HG03097 (cell line): ENCODE data around the gene CLCNKA.
"Not testable (repeated sequence)": the region's sequence is repeated elsewhere in the genome, so short reads cannot be mapped to it uniquely, and the experiment has no call there.

ENCODE experiments used
- ATAC-seq: cut with Tn5 transposase; IDR thresholded peaks from one replicate; pipeline ENCODE4 v1.9.1; 2021; ENCODE audit not compliant: unreplicated experiment, low FRiP score

CLCNKA gene

DNA sequence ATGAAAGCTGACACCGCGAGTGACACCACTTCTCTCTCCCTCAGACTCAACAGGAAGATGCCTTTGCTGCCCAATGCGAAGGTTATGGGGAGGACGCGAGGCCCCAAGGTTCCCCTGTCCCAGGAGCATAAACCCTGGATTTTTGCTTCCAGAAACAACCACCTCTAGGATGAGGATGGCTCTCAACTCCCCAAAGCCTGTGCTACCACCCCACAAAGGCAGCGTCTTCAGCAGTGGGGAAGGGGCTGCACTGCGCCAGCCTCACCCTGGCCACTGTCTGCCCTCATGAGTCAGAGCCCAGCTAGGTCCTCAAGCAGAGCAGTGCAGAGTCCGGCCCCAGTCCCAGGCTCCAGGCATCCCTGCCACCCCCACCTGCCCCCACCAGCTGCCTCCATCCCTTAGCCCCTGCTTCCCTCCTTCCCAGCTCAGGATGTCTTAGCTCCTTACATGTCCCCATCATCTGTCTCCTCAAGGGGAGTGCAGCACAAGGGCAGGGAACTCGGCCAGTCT lies 24.7 kb upstream of the CLCNKA start:
- ATAC-seq: no peak

DNA sequence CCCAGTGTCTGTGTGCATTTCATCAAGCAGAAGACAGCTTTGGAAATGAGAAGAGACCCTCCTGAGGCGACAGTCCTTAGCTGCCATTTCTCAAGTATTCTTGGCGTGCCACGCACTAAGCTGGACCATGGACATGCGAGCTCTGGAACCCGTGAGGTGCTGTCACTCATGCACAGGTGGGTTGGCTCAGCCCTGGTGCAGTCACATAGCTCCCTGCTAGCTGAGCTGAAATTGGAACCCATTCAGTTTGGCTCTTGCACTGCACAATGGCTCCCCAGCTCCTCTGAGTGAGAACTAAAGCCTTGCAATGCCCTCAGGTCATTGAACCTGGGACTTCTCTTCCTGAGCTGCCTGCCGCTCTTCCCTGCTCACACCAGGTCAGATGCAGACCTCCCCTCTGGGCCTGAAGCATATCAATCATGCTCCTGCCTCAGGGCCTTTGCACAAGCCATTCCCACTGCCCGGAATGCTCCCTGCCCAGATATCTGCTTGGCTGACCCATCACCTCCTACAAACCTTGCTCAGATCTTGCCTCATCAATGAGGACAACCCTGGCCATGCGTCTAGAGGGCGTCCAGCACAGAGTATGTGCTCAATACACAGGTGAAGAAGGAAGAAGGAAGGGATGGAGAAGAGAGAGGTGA lies 24.1 kb upstream of the CLCNKA start:
- ATAC-seq: no peak

- ATAC-seq: no peak
These were observed 22.9 kb upstream of the CLCNKA start for GRCh38 chr1:15998929-15999328.

- not testable (repeated sequence) for ATAC-seq
These were observed 20.6 kb upstream of the CLCNKA start for GRCh38 chr1:16001274-16001673.

DNA sequence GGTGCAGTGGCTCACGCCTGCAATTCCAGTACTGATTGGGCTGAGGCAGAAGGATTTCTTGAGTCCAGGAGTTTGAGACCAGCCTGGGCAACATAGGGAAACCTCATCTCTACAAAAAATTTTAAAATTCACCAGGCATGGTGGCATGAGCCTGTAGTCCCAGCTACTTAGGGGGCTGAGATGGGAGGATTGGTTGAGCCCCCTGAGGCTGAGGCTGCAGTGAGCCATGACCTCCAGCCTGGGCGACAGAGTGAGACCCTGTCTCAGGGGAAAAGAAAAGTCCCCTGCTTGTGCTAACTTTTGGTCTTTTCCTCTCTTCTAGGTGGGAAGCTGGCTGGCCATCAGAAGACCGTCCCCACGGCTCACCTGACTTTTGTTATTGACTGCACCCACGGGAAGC lies 16.2 kb upstream of the CLCNKA start:
- ATAC-seq: no peak

GRCh38 chr1:16006010-16006409 lies 15.8 kb upstream of the CLCNKA start:
- no peak for ATAC-seq

GRCh38 chr1:16006552-16007485 lies 15.0 kb upstream of the CLCNKA start:
- no peak for ATAC-seq

DNA sequence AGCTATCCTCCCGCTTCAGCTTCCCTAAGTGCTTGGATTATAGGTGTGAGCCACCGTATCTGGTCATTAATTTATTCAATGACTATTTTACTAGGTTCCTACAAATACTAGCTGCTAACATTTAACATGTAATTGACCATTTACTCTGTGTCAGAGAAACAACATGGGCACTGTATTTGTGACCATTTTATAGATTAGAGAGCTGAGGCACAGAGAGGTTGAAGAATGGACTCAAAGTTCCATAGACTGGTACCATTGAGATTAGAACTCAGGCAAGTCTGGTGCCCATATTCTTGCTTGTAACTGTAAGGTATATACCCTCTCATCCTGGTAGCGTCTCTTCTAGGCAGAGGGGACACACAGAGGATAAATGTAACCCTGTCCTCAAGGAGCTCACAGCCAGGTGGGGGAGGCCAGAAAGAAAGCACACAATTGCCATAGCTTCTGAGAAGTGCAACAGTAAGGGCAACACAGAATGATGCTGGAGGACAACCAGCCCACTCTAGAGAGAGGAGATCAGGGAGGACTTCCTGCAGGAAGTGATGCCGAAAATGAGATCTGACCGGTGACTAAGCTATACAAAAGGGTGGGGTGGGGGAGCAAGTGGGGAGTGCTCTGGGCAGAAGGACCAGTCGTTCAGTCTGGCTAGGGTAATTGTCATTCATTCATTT lies 14.0 kb upstream of the CLCNKA start:
- no peak for ATAC-seq

- no peak for ATAC-seq
These were observed 12.8 kb upstream of the CLCNKA start for GRCh38 chr1:16009030-16009460.

GRCh38 chr1:16009678-16010077 lies 12.2 kb upstream of the CLCNKA start:
- ATAC-seq: no peak

GRCh38 chr1:16010837-16011236 lies 11.0 kb upstream of the CLCNKA start:
- ATAC-seq: no peak

GRCh38 chr1:16011936-16012589 lies 9.8 kb upstream of the CLCNKA start:
- no peak for ATAC-seq

GRCh38 chr1:16012590-16013219 lies 9.1 kb upstream of the CLCNKA start:
- ATAC-seq: no peak

DNA sequence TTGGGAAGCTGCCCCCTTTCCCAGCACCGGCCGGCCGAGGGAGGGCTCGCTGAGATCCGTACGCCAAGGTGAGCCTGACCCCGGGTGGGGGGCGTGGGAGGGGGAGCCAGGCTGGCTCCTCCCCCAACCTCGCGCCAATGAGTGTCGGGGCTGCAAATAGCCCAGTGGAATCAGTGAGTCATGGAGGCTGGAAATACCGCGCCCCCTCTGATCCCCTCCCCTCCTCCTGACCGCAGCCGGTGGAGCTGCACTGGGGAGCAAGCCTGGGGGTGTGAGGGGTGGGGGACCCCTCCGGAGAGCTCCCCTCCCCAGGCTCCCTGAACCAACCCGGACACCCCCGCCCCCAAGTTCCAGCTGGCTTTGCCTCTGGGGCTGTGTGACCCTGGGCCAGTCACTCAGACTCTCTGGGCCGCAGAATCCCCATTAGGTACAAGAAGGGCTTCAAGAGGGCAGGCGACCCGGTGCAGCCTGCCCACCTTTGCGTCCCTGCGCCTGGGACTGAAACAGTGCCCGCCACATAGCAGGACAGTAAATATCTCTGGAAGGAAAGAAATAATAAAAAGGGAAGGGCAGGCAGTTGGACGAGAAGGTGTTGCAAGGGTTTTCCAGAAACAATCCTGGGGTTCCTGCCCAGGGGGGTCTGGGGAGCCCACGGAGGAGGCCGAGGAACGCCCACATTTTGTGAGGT lies 8.5 kb upstream of the CLCNKA start:
- ATAC-seq: no peak

DNA sequence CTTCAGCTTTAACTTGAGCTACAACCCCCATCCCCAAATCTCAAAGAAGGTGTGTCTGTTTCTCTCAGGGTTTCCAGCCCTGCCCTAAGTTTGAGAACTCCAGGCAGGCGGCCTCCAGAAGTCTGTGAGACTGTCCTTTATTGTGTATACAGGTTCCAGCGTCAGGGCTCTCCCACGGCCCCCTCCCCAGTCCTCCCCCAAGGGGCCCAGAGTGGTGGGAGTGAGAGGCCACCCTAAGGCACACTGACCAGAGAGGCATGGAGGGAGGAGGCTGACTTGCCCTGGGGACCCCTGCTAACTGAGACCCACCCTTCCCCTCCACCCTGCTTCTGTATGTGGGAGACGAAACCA lies 8.0 kb upstream of the CLCNKA start:
- no peak for ATAC-seq

DNA sequence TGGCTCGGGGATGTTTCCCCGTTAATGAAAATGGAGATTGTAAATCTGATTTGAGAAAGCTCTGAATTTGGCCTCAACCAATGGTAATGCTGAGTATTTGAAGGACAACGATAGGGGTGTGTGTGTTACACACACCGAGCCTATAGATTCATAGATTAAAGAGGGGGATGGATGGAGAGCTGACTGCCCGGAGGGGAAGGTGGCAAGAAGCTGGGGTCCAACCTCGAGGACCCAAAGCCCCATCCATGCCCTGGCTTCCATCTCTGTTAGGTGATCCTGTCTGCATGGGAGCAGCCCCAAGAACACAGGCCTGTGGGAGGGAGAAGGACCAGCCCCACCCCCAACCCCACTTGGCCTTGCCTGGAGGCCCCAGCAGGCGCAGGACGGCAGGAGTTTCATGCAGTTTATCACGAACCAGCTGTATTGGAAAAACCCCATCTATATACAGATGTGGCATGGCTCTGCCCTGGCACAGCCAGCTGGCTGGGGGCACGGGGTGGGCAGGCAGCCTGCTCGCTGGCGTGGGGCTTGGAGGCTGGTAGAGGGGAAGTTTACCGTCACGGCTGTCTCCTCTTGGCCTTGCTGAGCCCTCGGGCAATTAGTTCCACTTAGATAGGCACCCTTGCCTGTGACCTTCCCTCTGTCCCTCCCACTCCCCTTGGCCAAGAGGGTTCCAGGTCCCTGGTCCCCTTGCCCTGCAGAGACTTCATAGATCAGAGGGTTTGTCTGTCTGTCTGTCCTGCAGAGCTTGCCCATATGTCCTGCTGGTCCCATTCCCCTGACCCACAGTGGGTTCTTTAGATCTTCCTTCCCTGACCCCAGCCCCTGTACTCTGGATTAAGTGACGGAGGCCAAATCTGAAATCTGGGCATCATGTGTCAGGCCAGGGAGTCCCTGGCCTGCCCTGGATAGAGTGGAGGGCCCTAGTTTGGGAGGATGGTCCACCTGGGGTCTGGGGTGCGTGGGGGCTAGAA lies 7.0 kb upstream of the CLCNKA start:
- no peak for ATAC-seq

DNA sequence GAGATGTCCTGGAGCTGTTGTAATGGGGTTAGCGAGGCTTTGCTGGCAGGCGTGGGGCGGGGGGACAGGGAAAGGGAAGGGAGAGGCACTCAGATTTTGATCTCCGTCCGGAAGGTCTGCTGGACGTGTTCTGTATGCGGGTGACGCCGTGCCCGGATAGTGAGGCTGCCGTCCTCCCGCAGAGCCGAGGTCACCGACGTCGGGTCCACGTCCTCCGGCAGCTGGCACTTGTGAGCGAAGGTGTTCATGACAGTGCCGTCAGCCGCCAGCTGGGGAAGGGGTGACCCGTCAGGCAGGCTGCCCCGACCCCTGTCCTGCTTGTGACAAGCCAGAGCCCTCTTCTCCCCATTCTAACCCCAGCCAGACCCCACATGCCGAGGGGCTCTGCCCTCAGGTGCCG lies 6.3 kb upstream of the CLCNKA start:
- no peak for ATAC-seq
